ENCODE data around the gene PLEKHA6. TPM values are rescaled to one million over a fixed set of nuclear protein-coding genes. Genes with fewer than 3 reads are reported as not detected.

The PLEKHA6 gene
- total RNA-seq, 4 donors from 2014 or later, result 4.3 to 13.2 (median 7.7) TPM

- H3K27ac ChIP-seq, result no peak overlapping the region
- no peaks in the 10 kb centered on the region for H3K9me3 ChIP-seq
- no peaks in the 10 kb centered on the region for H3K36me3 ChIP-seq
- ATAC-seq (no peak), DNase-seq (no peak)
- H3K4me3 ChIP-seq, result no peak overlapping the region
- in situ Hi-C loops (cut with MboI; ENCODE audit: low sequenced_read_pairs in 4 of 4) (no loop called here), intact Hi-C loops (cut with DNase I; ENCODE audit: low total_unique reads) (no loop called here)
- no peaks in the 10 kb centered on the region for H3K27me3 ChIP-seq
- no peak for TF ChIP-seq CTCF (IDR thresholded peaks at IDR 0.05 in 4 of 5, conservative IDR thresholded peaks at IDR 0.05 in 1 of 5)
- no peak for TF ChIP-seq POLR2A (IDR thresholded peaks at IDR 0.05)
- peaks cover 0 to 7% of the 10 kb centered on the region in 2 donors for H3K4me1 ChIP-seq
Measured at GRCh38 chr1:204321051-204321450, 38.7 kb downstream of the PLEKHA6 start.

DNA sequence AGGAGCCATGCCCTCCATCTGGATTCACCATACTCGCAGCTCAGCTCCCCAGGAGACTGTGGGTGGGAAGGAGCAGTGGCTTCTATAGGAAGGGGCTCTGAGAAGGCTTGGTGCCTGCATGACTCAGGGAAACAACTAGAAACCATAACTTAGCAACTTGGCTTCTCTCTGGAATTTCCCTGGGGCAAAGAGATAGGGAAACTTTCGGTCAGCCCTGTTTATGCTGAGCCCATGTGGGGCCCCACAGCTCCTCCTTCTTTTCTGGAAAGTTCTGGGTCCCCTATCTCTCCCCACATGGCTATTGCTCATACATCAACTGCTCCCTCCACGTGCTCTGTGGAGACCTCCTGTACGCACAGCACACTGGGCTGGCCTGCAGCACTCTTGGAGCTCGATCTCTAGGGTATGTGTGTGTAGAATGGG, 39.3 kb downstream of the PLEKHA6 start:
- Histone ChIP-seq H3K27me3 (no peaks in the 10 kb centered on the region), H3K36me3 (no peaks in the 10 kb centered on the region), H3K4me3 (no peak overlapping the region), H3K9me3 (no peaks in the 10 kb centered on the region), H3K27ac (no peak overlapping the region), H3K4me1 (peaks cover 0 to 12% of the 10 kb centered on the region in 2 donors)
- intact Hi-C loops (cut with DNase I; ENCODE audit: low total_unique reads) (no loop called here), in situ Hi-C loops (cut with MboI; ENCODE audit: low sequenced_read_pairs in 4 of 4) (no loop called here)
- DNase-seq (no peak), ATAC-seq (no peak)
- no peak for TF ChIP-seq POLR2A (IDR thresholded peaks at IDR 0.05)
- TF ChIP-seq CTCF (IDR thresholded peaks at IDR 0.05 in 4 of 5, conservative IDR thresholded peaks at IDR 0.05 in 1 of 5), result no peak

- TF ChIP-seq POLR2A (IDR thresholded peaks at IDR 0.05), result no peak
- TF ChIP-seq CTCF (IDR thresholded peaks at IDR 0.05 in 4 of 5, conservative IDR thresholded peaks at IDR 0.05 in 1 of 5), result no peak
- DNase-seq (no peak), ATAC-seq (no peak)
- in situ Hi-C loops (cut with MboI; ENCODE audit: low sequenced_read_pairs in 4 of 4) (no loop called here), intact Hi-C loops (cut with DNase I; ENCODE audit: low total_unique reads) (no loop called here)
- no peaks in the 10 kb centered on the region for H3K36me3 ChIP-seq
- H3K27me3 ChIP-seq, result no peaks in the 10 kb centered on the region
- H3K27ac ChIP-seq, result no peak overlapping the region
- H3K9me3 ChIP-seq, result no peaks in the 10 kb centered on the region
- H3K4me1 ChIP-seq, result peaks cover 0 to 12% of the 10 kb centered on the region in 2 donors
- H3K4me3 ChIP-seq, result no peak overlapping the region
Measured at GRCh38 chr1:204319462-204319861, 40.3 kb downstream of the PLEKHA6 start.

- no peak overlapping the region for H3K27ac ChIP-seq
- intact Hi-C loops (cut with DNase I; ENCODE audit: low total_unique reads) (no loop called here), in situ Hi-C loops (cut with MboI; ENCODE audit: low sequenced_read_pairs in 4 of 4) (no loop called here)
Measured at GRCh38 chr1:204319027-204319426, 40.7 kb downstream of the PLEKHA6 start.

More at GRCh38 chr1:204319027-204319426, 40.7 kb downstream of the PLEKHA6 start:
- H3K4me3 ChIP-seq, result no peak overlapping the region
- no peaks in the 10 kb centered on the region for H3K9me3 ChIP-seq
- peaks cover 0 to 12% of the 10 kb centered on the region in 2 donors for H3K4me1 ChIP-seq
- H3K36me3 ChIP-seq, result no peaks in the 10 kb centered on the region
- H3K27me3 ChIP-seq, result no peaks in the 10 kb centered on the region
- no peak for DNase-seq
- peak in 1 of 2 donors; percentile 40 for ATAC-seq
- no peak for TF ChIP-seq POLR2A (IDR thresholded peaks at IDR 0.05)
- no peak for TF ChIP-seq CTCF (IDR thresholded peaks at IDR 0.05 in 4 of 5, conservative IDR thresholded peaks at IDR 0.05 in 1 of 5)
